GM23248 (cell line): Measurements from ENCODE around the gene HLA-B. TPM values are rescaled to one million over a fixed set of nuclear protein-coding genes. Genes with fewer than 3 reads are reported as not detected.

Experiments
- DNase-seq: peaks from one replicate; pipeline ENCODE4 v3.0.0-alpha.2; 2015
- H2AFZ ChIP-seq: fragments of 200-600 bp; sonication (generic); 2 replicates; pipeline ENCODE4 v1.6.1; 2016; ENCODE audit warnings: antibody characterized with exemption
- H3F3A ChIP-seq: fragments of 200-600 bp; sonication (generic); 2 replicates; pipeline ENCODE4 v1.6.1; 2016; ENCODE audit warnings: mild to moderate bottlenecking, antibody characterized with exemption, mixed run types; ENCODE audit not compliant: insufficient read depth
- H3K27ac ChIP-seq: fragments of 200-600 bp; sonication (generic); 2 replicates; pipeline ENCODE4 v1.5.1; 2016; ENCODE audit warnings: mild to moderate bottlenecking
- H3K27me3 ChIP-seq: fragments of 200-600 bp; sonication (generic); replicated peaks from 2 replicates; pipeline ENCODE4 v1.6.1; 2016; ENCODE audit warnings: mild to moderate bottlenecking; ENCODE audit not compliant: insufficient read depth
- H3K36me3 ChIP-seq: fragments of 200-600 bp; sonication (generic); 2 replicates; pipeline ENCODE4 v1.6.1; 2016; ENCODE audit warnings: low read depth, mild to moderate bottlenecking
- H3K4me1 ChIP-seq: fragments of 200-600 bp; sonication (generic); 2 replicates; pipeline ENCODE4 v1.6.1; 2016; ENCODE audit warnings: mild to moderate bottlenecking; ENCODE audit not compliant: insufficient read depth
- H3K4me2 ChIP-seq: fragments of 200-600 bp; sonication (generic); one replicate; pipeline ENCODE4 v1.6.1; 2016; ENCODE audit warnings: mild to moderate bottlenecking; ENCODE audit not compliant: unreplicated experiment
- H3K4me3 ChIP-seq: fragments of 200-600 bp; sonication (generic); 2 replicates; pipeline ENCODE4 v1.5.1; 2016; ENCODE audit warnings: mild to moderate bottlenecking
- H3K79me2 ChIP-seq: fragments of 200-600 bp; sonication (generic); 2 replicates; pipeline ENCODE4 v1.6.1; 2016; ENCODE audit warnings: mild to moderate bottlenecking; ENCODE audit not compliant: insufficient read depth
- H3K9ac ChIP-seq: fragments of 200-600 bp; sonication (generic); 2 replicates; pipeline ENCODE4 v1.6.1; 2016; ENCODE audit warnings: mild to moderate bottlenecking
- H3K9me2 ChIP-seq: fragments of 200-600 bp; sonication (generic); 2 replicates; pipeline ENCODE4 v1.6.1; 2016; ENCODE audit warnings: mixed run types, mild to moderate bottlenecking, moderate library complexity; ENCODE audit not compliant: insufficient read depth
- H3K9me3 ChIP-seq: fragments of 200-600 bp; sonication (generic); one replicate; pipeline ENCODE4 v1.6.1; 2017; ENCODE audit warnings: low read depth
- H4K20me1 ChIP-seq: fragments of 200-600 bp; sonication (generic); 2 replicates; pipeline ENCODE4 v1.6.0; 2016; ENCODE audit not compliant: insufficient read depth
- EZH2 ChIP-seq: fragments of 200-600 bp; sonication (generic); IDR thresholded peaks from 2 replicates; pipeline ENCODE4 v1.6.1; 2018; ENCODE audit warnings: antibody characterized with exemption, mild to moderate bottlenecking; ENCODE audit not compliant: insufficient read depth, poor library complexity, severe bottlenecking
- EZH2phosphoT487 ChIP-seq: fragments of 200-600 bp; sonication (generic); IDR thresholded peaks from 2 replicates; pipeline ENCODE4 v1.6.1; 2018; ENCODE audit warnings: antibody characterized with exemption, moderate library complexity, mild to moderate bottlenecking, low read depth; ENCODE audit not compliant: insufficient read depth
- WGBS, 2 experiments: methylation state at CpG; one replicate each; pipeline ENCODE4 v1.1.6; 2015 to 2017; ENCODE audit warnings: low lambda C conversion rate in 2 of 2, low coverage in 1 of 2; ENCODE audit errors: missing lambda C conversion rate in 2 of 2; 5-methylcytosine and 5-hydroxymethylcytosine counted together
- in situ Hi-C: fragments of 300-500 bp; cut with MboI; formaldehyde crosslinking; loops from 2 replicates; pipeline ENCODE4 v1.15.0; 2020
- polyA plus RNA-seq: library from polyadenylated mRNA; unstranded; fragments of >200 nt; fragmentation: Nextera tagmentation; extraction: Ambion mirVana; gene quantifications from 2 replicates; pipeline ENCODE4 v1.2.1, GENCODE V29; 2016
- total RNA-seq: library from RNA; depleted of rRNA; stranded (reverse); fragments of >200 nt; shearing (Covaris generic); gene quantifications from 2 replicates; pipeline ENCODE4 v1.2.3, GENCODE V29; 2014

HLA-B gene
- total and polyA plus RNA-seq, 2 experiments from 2014 or later: 87.9 to 192 TPM

DNA sequence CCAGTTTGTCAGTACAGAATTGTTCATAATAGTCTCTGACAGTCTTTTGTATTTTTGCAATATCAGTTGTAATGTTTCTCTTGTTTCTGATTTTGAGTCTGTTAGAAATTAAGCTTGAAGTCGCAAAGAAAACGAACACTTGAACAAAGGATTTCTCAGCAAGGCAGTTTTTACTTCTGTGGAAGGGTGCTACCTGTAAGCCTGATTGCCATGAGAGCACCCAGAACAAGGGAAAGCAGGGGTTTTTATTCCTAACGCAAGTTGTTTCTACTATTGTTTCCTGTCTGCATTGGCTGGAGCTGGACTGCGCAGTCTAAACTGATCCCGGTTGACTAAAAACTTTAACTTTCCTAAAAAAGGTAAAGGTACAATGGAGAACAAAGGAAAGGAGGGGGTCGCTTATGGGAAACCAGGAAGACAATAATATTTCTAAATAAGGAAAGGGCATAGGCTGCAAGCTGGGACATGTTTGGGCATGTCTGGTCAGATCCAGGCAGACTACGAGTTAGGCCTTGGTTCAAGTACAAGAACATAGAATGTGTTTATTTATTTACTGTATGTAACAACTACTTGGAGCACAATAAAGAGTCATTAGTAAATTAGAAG lies 28.5 kb downstream of the HLA-B start:
- H4K20me1 ChIP-seq: no peaks in the 10 kb centered on the region; the same call in 1 of the 2 replicates
- 59 to 62% methylated on average over 7 of the region's 7 CpGs for WGBS, 2 experiments
- no peaks in the 10 kb centered on the region for H3F3A ChIP-seq
- no peak overlapping the region for H2AFZ ChIP-seq
- no peaks in the 10 kb centered on the region; the same call in 1 of the 2 replicates for H3K27me3 ChIP-seq
- H3K79me2 ChIP-seq: no peaks in the 10 kb centered on the region
- in situ Hi-C loops: no loop called here
- no peak for TF ChIP-seq EZH2phosphoT487
- TF ChIP-seq EZH2: no peak
- no peak overlapping the region for H3K9ac ChIP-seq
- H3K9me2 ChIP-seq: no peaks in the 10 kb centered on the region
- no peak overlapping the region for H3K4me3 ChIP-seq
- H3K36me3 ChIP-seq: no peaks in the 10 kb centered on the region
- H3K27ac ChIP-seq: no peak overlapping the region
- no peak overlapping the region for H3K4me2 ChIP-seq
- no peaks in the 10 kb centered on the region for H3K4me1 ChIP-seq
- no peak for DNase-seq
- H3K9me3 ChIP-seq: no peaks in the 10 kb centered on the region

- no peak for DNase-seq
These were observed 35.2 kb downstream of the HLA-B start for GRCh38 chr6:31321820-31322219.

DNA sequence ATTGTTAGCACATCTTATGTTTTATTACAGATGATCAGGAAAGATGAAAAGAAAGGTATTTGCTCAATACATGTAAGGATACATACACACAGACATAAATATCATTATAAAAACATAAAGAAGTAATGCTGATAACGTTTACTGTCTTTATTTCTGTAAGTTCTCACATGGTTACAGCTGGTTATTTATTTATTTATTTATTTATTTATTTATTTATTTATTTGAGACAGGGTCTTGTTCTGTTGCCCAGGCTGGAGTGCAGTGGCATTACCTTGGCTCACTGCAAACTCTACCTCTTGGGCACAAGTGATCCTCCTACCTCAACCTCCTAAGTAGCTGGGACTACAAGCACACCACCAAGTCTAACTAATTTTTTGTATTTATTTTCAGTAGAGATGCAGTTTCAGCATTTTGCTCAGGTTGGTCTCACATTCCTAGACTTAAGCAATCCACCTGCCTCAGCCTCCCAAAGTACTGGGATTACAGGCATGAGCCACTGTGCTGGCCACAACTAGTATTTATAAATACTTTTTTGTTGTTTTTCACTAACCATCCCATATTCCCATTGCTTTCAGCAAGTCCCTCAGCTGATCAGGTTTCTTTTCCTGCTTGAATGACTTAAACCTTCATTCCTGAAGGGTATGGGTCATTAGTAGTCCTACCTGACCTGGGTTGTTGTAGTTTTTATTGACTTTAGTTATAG lies 35.8 kb downstream of the HLA-B start:
- WGBS, 2 experiments: 31 to 35% methylated on average over 1 of the region's 1 CpG
- in situ Hi-C loops: no loop called here

More at GRCh38 chr6:31321820-31322219, 35.2 kb downstream of the HLA-B start:
- Histone ChIP-seq H3K27me3 (peaks cover 28% of the 10 kb centered on the region; the same call in 1 of the 2 replicates), H3K9me2 (no peaks in the 10 kb centered on the region), H3K79me2 (no peaks in the 10 kb centered on the region), H3F3A (no peaks in the 10 kb centered on the region), H2AFZ (no peak overlapping the region), H3K36me3 (no peaks in the 10 kb centered on the region), H3K4me1 (no peaks in the 10 kb centered on the region), H3K4me2 (no peak overlapping the region), H4K20me1 (no peaks in the 10 kb centered on the region), H3K9ac (no peak overlapping the region), H3K27ac (no peak overlapping the region), H3K9me3 (no peaks in the 10 kb centered on the region), H3K4me3 (no peak overlapping the region)
- no peak for TF ChIP-seq EZH2phosphoT487
- TF ChIP-seq EZH2: no peak
- in situ Hi-C loops: no loop called here

DNA sequence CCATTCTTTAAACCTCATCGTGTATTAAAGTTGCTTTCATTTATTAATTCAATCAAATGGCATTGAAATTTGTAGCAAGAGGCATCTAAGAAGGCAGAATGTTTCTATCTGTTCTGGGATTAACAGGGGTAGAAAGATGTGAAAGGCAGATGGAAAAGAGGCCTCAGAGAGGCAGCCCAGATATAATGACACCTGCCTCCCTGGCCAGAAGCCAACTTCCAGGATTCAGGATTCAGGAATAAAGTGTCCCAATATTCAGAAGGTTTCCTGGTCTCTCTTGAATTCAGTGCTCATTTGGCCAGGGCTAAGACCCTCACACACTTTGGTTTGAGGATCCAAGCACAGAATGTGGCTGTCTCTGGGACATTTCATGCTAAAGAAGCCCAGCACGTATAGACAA lies 39.9 kb downstream of the HLA-B start:
- Histone ChIP-seq H3K9me2 (no peaks in the 10 kb centered on the region), H3K79me2 (no peaks in the 10 kb centered on the region), H3K4me2 (no peak overlapping the region), H3K27ac (no peak overlapping the region), H3K36me3 (no peaks in the 10 kb centered on the region), H3F3A (no peaks in the 10 kb centered on the region), H3K4me1 (no peaks in the 10 kb centered on the region), H4K20me1 (no peaks in the 10 kb centered on the region), H3K4me3 (no peak overlapping the region), H3K9ac (no peak overlapping the region), H3K9me3 (no peaks in the 10 kb centered on the region), H3K27me3 (peaks cover 55% of the 10 kb centered on the region), H2AFZ (no peak overlapping the region)
- no peak for DNase-seq
- in situ Hi-C loops: no loop called here
- TF ChIP-seq EZH2 (no peak), EZH2phosphoT487 (no peak)
- 23 to 24% methylated on average over 2 of the region's 2 CpGs for WGBS, 2 experiments

More for the DNA sequence above, 35.8 kb downstream of the HLA-B start:
- Histone ChIP-seq H3K9me3 (no peaks in the 10 kb centered on the region), H3K79me2 (no peaks in the 10 kb centered on the region), H3F3A (no peaks in the 10 kb centered on the region), H3K36me3 (no peaks in the 10 kb centered on the region), H3K27me3 (peaks cover 31% of the 10 kb centered on the region; the same call in 1 of the 2 replicates), H3K4me3 (no peak overlapping the region), H3K9ac (no peak overlapping the region), H3K4me2 (no peak overlapping the region), H3K27ac (no peak overlapping the region), H4K20me1 (no peaks in the 10 kb centered on the region), H2AFZ (no peak overlapping the region), H3K4me1 (no peaks in the 10 kb centered on the region), H3K9me2 (no peaks in the 10 kb centered on the region)
- DNase-seq: no peak
- TF ChIP-seq EZH2phosphoT487: no peak
- TF ChIP-seq EZH2: no peak
